ENCODE data around the gene OR56A1.
"Not testable (repeated sequence)": the region's sequence is repeated elsewhere in the genome, so short reads cannot be mapped to it uniquely, and the experiment has no call there.

OR56A1 gene

GRCh38 chr11:6030708-6031405, at the start of gene OR56A1:
Gene OR56A1 (minus strand): TSS chr11:6030758. CDS start chr11:6027692, 3,066 bp downstream.
- DNase-seq: no peak

- no peak for DNase-seq
Observed at GRCh38 chr11:6079463-6079862, 48.9 kb upstream of the OR56A1 start.

DNA sequence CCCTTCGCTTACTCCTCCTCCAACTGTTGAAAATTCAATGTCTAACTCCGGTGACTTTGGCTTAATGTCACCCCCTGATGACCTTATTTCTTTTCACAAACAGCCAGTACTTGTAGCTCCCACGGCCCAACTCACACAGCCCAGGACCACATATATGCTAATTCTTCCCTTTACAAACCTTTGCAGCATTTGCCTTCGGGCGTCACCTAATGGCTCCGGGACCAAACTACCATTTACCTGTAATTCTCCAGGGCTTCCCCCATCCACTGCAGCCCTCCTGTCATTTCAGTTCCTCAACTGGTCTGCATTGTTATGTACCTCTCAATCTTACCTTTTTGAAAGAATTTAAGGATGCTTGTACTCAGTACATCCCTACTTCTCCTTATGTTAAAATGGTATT, 47.2 kb upstream of the OR56A1 start:
- no peak for DNase-seq

DNA sequence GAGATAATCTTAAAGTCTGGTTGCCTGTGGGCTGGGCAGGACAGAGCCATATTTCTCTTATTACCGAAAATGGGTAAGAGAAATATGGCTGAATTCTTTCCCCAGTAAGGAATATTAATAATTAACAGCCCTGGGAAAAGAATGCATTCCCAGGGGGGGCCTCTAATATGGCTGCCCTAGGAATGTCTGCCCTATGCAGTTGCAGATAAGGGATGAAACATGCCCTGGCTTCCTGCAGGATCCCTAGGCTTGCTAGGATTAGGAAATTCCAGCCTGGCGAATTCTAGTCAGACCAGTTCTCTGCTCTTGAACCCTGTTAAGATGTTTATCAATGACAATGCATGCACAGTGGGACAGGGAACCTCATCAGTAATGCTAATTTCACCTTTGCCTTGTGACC, 45.9 kb upstream of the OR56A1 start:
- DNase-seq: not testable (repeated sequence)

- no peak for DNase-seq
Observed at GRCh38 chr11:6067502-6067901, 36.9 kb upstream of the OR56A1 start.

DNA sequence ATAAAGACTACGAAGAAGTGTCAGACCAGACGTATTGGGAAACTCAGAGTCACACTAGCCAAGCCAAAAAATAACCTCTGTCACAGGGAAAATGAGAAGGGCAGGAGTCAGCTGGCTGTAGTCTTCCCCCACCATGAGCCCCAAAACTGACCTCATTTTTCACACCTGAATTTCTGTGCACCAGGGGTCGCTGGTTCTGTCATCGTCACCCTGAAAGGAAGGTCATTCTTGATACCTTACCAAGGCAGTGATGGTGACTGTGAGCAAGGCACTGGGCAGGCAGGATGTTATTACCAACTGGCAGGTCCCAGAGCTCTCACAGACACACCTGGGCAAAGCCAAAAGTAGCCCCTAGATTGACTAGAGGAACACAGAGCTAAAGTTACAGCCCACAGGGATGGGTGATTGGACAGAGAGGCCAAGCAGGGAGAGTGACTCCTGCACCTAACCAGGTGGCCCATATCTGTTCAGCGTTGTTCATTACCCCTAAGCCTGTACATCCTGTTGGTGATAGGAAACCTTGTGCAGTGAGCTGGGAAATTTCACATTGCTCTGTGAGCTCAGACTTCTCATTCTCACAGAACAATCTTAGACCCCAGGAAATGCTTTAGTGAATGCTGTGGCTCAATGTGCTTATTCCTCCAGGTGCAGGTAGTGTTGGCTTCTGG, 32.3 kb upstream of the OR56A1 start:
- no peak for DNase-seq

- no peak for DNase-seq
Observed at GRCh38 chr11:6061475-6061874, 30.9 kb upstream of the OR56A1 start.

- no peak for DNase-seq
Observed at GRCh38 chr11:6057452-6057851, 26.9 kb upstream of the OR56A1 start.

GRCh38 chr11:6055569-6055968, 25.0 kb upstream of the OR56A1 start:
- DNase-seq: no peak

DNA sequence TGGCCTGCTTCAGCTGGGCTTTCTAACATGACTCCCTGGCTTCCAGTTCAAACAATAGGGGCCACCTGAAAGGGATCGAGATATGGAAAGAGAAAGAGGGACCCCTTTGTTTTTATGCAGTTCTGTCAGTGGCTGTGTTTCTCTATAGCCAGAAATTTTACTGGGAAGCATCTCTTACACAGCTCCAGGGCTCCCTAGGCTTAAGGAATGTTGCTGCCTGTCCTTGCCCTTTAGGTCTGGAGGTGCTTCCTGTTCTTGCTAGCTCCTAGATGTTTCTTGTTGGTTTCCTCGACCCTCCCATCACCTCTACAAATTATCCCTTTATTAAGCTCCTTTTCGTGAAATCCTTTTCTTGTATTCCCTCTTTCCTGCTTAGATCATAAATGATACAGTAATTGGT, 21.8 kb upstream of the OR56A1 start:
- DNase-seq: no peak

DNA sequence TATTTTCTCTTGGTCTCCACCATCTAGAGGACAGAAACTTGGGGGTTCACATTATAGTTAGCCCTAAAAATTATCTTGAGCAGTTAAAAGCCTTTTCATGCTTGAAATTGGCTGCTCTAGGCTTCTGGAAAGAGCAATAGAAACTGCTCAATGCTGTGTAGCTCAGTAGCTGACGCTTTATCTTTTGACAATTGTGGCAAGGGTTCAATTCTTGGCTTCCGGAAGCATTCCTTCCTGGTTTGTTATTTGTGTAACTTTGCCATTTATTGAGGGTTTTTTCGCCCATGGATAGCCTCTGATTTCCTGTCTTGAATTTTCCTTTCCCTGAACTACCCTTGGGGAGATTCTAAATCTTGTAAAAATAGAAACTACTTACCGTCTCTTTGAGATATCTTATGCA, 10.3 kb upstream of the OR56A1 start:
- no peak for DNase-seq

GRCh38 chr11:6027501-6027900, 3.1 kb downstream of the OR56A1 start:
- no peak for DNase-seq

- DNase-seq: no peak
Observed at GRCh38 chr11:6025056-6025455, 5.5 kb downstream of the OR56A1 start.

- DNase-seq: peak; percentile 36
Observed at GRCh38 chr11:6022956-6023355, 7.6 kb downstream of the OR56A1 start.

DNA sequence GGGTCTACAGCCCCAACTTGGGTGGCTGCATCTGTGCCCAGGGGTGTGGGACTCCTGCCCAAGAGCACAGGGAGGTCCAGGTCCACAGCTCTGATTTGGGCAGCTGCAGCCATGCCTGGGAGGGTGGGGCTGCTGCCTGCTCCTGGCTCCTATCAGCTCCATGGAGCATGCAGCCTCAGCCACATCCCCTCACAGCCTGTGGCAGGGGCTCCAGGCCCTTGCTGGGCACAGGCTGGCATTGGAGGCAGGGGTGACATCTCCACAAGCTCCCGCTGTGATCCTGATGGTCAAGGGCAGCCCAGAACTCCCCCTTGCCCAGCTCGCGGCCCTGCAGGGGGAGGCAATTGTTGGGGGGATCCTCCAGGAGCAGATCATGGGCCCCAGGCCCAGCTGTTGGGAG, 17.5 kb downstream of the OR56A1 start:
- DNase-seq: no peak

DNA sequence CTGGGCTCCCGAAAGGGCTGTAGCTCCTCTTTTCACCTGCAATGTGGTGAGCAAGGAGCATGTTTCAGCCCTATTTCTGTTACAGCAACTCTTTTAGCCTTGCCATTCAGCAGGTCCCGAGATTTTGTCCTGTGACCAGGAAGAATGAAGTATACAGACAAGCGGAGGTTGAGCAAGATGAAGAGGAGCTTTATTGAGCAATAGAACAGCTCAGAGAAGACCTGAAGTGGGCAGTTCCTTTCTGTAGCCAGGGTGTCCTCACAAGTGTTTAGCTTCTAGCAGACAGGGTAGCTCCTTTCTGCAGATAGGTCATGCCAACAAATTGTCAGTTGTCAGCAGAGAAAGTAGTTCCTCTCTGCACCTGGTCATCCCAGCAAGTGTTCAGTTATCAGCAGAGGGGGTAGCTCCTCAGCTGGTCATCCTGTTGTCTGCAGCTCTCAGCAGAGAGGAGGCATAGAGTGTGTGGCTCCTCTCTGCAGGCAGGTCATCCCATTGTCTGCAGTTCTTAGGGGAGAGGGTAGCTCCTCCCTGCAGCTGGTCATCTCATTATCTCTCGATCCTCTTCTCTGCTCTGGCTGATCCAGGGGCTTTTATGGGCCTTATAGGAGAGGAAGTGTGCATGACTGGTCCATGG, 18.4 kb downstream of the OR56A1 start:
- no peak for DNase-seq

DNA sequence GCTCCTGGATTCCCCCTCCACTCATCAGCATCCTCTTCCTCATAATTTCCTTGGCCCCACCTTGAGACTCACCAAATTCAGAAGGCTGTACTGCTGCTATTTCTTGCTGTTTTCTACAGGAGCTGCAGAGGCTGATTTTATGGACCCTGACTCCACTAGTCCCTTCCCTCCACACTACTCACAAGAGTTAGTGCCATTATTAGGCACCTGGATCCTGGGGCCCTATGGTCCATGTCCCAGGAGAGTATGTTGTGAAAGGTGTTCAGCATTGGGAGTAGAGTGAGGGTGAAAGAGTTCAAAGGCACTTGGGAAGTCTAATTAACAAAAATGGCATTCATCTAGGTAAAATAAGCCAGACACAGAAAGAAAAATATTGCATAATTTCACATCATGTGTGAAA, 23.7 kb downstream of the OR56A1 start, which contains the start of gene OR56A4:
TSS of gene OR56A4 (minus strand) at position 101 of the 400 bp plus-strand sequence. CDS start 3,954 bp downstream, outside the sequence.
- no peak for DNase-seq

- no peak for DNase-seq
Observed at GRCh38 chr11:6006395-6006794, 24.2 kb downstream of the OR56A1 start.

DNA sequence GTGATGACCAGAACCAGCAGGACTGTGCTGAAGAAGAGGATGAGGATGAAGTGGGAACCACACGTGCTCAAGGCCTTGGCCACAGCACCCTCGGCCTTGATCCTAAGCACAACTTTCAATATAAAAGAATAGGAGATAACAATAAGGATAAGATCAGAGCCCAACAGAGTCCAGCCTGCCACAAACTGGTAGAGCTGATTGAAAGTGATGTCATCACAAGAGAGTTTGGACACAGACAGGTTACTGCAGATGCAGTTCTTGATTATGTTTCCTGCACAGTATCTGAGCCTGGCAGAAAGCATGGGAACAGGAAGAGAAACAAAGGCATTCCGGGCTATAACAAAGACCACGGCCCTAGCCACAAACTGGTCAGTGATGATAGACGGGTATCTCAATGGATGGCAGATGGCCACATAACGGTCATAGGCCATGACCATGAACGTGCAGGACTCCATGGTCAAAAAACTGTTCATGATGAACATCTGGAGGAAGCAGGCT, 28.3 kb downstream of the OR56A1 start:
- no peak for DNase-seq

- DNase-seq: no peak
Observed at GRCh38 chr11:5994791-5995190, 35.8 kb downstream of the OR56A1 start.

- DNase-seq: no peak
Observed at GRCh38 chr11:5992604-5993251, 37.8 kb downstream of the OR56A1 start.

DNA sequence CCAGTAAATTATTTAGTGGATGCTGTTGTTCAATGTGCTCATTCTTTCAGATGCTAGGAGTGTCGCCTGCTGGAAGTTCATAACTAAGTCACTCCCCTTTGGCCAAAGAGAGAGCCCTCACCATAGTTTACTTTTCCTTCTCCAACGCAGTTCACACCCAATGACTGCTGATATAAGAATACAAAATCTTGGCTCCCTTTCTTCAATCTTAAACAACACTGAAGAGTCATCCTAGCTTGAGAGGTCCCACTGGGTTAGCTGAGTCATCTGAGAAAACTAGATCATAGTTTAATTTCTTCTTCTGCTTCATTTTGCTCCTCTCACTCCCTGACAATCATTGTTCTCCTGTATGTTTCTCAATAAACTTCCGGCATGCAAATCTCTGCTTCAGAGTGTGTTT, 38.4 kb downstream of the OR56A1 start:
- no peak for DNase-seq

DNA sequence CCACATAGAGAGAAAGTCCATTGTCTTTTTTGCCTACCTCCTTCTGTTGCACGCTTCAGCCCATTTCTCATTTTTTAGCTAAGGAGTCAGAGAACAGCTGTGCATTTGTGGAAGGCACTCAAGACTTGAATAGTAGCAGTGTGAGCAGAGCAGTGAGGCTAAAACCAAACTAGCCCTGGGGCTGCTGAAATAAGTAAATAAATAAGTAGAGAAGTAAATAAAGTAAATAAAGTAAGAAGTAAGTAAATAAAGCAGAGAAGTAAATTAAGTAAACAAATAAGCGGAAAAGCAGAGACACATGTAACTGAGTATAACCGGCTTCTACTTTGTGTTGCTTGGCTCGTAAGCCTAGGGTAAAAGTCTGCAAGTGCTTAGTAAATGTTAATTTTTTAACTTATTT, 41.4 kb downstream of the OR56A1 start:
- no peak for DNase-seq

Measured in NCI-H748 treated with DMSO at 0.1 percent for 48 hours (cell line).